Measurements from ENCODE around the gene ZNF408.

Gene ZNF408

GRCh38 chr11:46700241-46701077, at the start of gene ZNF408, which contains the start of gene ARHGAP1:
TSS of gene ZNF408 (plus strand) at chr11:46701031. CDS start at chr11:46701048, 17 bp downstream.
TSS of gene ARHGAP1 (minus strand) at chr11:46700619. CDS start at chr11:46696107, 4,512 bp downstream.
- peaks cover 55% of the 10 kb centered on the region for H3K36me3 ChIP-seq
- H3K4me1 ChIP-seq (ENCODE audit: control insufficient read depth in 1 of 2, insufficient read depth in 1 of 2, low read depth in 1 of 2, low read length in 1 of 2): peaks cover 51 to 53% of the 10 kb centered on the region in 2 experiments
- TF ChIP-seq CTCF (IDR thresholded peaks at IDR 0.05): peak; percentile 37
- H3K27me3 ChIP-seq: no peaks in the 10 kb centered on the region
- H3K4me3 ChIP-seq (ENCODE audit: low read depth in 1 of 2, low read length in 1 of 2): peak within 1 kb of the TSS; percentile 85 to 97
- peak within 1 kb of the TSS; percentile 92 for H3K27ac ChIP-seq
- no peaks in the 10 kb centered on the region for H3K9me3 ChIP-seq

GRCh38 chr11:46655631-46656030, 45.2 kb upstream of the ZNF408 start:
- TF ChIP-seq CTCF (IDR thresholded peaks at IDR 0.05): no peak
- Histone ChIP-seq H3K27ac (no peak overlapping the region), H3K4me1 (ENCODE audit: control insufficient read depth in 1 of 2, insufficient read depth in 1 of 2, low read depth in 1 of 2, low read length in 1 of 2) (peaks cover 9 to 11% of the 10 kb centered on the region in 2 experiments), H3K4me3 (ENCODE audit: low read depth in 1 of 2, low read length in 1 of 2) (no peak overlapping the region), H3K36me3 (peaks cover 93% of the 10 kb centered on the region), H3K27me3 (no peaks in the 10 kb centered on the region), H3K9me3 (no peaks in the 10 kb centered on the region)

- peaks cover 9 to 11% of the 10 kb centered on the region in 2 experiments for H3K4me1 ChIP-seq (ENCODE audit: control insufficient read depth in 1 of 2, insufficient read depth in 1 of 2, low read depth in 1 of 2, low read length in 1 of 2)
- no peak overlapping the region for H3K4me3 ChIP-seq (ENCODE audit: low read depth in 1 of 2, low read length in 1 of 2)
- H3K36me3 ChIP-seq: peaks cover 93% of the 10 kb centered on the region
- no peak overlapping the region for H3K27ac ChIP-seq
- H3K27me3 ChIP-seq: no peaks in the 10 kb centered on the region
- H3K9me3 ChIP-seq: no peaks in the 10 kb centered on the region
- no peak for TF ChIP-seq CTCF (IDR thresholded peaks at IDR 0.05)
Observed at GRCh38 chr11:46657186-46657585, 43.6 kb upstream of the ZNF408 start.

- peaks cover 91% of the 10 kb centered on the region for H3K36me3 ChIP-seq
- no peaks in the 10 kb centered on the region for H3K9me3 ChIP-seq
- H3K27ac ChIP-seq: no peak overlapping the region
Observed at GRCh38 chr11:46658259-46658658, 42.6 kb upstream of the ZNF408 start.

GRCh38 chr11:46659908-46660307, 40.9 kb upstream of the ZNF408 start:
- H3K9me3 ChIP-seq: no peaks in the 10 kb centered on the region
- H3K4me3 ChIP-seq (ENCODE audit: low read depth in 1 of 2, low read length in 1 of 2): no peak overlapping the region
- H3K27me3 ChIP-seq: no peaks in the 10 kb centered on the region
- H3K27ac ChIP-seq: peak overlapping the region; percentile 63
- peaks cover 93% of the 10 kb centered on the region for H3K36me3 ChIP-seq
- peaks cover 9 to 11% of the 10 kb centered on the region in 2 experiments for H3K4me1 ChIP-seq (ENCODE audit: control insufficient read depth in 1 of 2, insufficient read depth in 1 of 2, low read depth in 1 of 2, low read length in 1 of 2)
- no peak for TF ChIP-seq CTCF (IDR thresholded peaks at IDR 0.05)

More at GRCh38 chr11:46658259-46658658, 42.6 kb upstream of the ZNF408 start:
- no peak for TF ChIP-seq CTCF (IDR thresholded peaks at IDR 0.05)
- H3K4me3 ChIP-seq (ENCODE audit: low read depth in 1 of 2, low read length in 1 of 2): no peak overlapping the region
- H3K4me1 ChIP-seq (ENCODE audit: control insufficient read depth in 1 of 2, insufficient read depth in 1 of 2, low read depth in 1 of 2, low read length in 1 of 2): peaks cover 9 to 11% of the 10 kb centered on the region in 2 experiments
- no peaks in the 10 kb centered on the region for H3K27me3 ChIP-seq

All from neutrophil (primary cell).